Measurements from ENCODE around the gene TP63.

TP63 gene

GRCh38 chr3:189834462-189834861, 203.3 kb downstream of the TP63 start:
- no peak overlapping the region for H3K9ac ChIP-seq (ENCODE audit: low read depth, low read length)
- no peaks in the 10 kb centered on the region for H3K9me3 ChIP-seq (ENCODE audit: control insufficient read depth, insufficient read depth, low read length)
- H3K4me3 ChIP-seq (ENCODE audit: low read depth, low read length): no peak overlapping the region
- H3K27me3 ChIP-seq (ENCODE audit: control insufficient read depth, insufficient read depth, low read length): no peaks in the 10 kb centered on the region
- H3K4me1 ChIP-seq (ENCODE audit: control insufficient read depth, insufficient read depth, low read length): no peaks in the 10 kb centered on the region
- H3K36me3 ChIP-seq (ENCODE audit: control insufficient read depth, insufficient read depth, low read length): no peaks in the 10 kb centered on the region

GRCh38 chr3:189836795-189837194, 205.6 kb downstream of the TP63 start:
- Histone ChIP-seq H3K4me1 (ENCODE audit: control insufficient read depth, insufficient read depth, low read length) (no peaks in the 10 kb centered on the region), H3K9me3 (ENCODE audit: control insufficient read depth, insufficient read depth, low read length) (no peaks in the 10 kb centered on the region), H3K9ac (ENCODE audit: low read depth, low read length) (no peak overlapping the region), H3K27me3 (ENCODE audit: control insufficient read depth, insufficient read depth, low read length) (no peaks in the 10 kb centered on the region), H3K36me3 (ENCODE audit: control insufficient read depth, insufficient read depth, low read length) (no peaks in the 10 kb centered on the region), H3K4me3 (ENCODE audit: low read depth, low read length) (no peak overlapping the region)

GRCh38 chr3:189838291-189838690, 207.1 kb downstream of the TP63 start:
- Histone ChIP-seq H3K4me3 (ENCODE audit: low read depth, low read length) (no peak overlapping the region), H3K9me3 (ENCODE audit: control insufficient read depth, insufficient read depth, low read length) (no peaks in the 10 kb centered on the region), H3K27me3 (ENCODE audit: control insufficient read depth, insufficient read depth, low read length) (no peaks in the 10 kb centered on the region), H3K9ac (ENCODE audit: low read depth, low read length) (no peak overlapping the region), H3K36me3 (ENCODE audit: control insufficient read depth, insufficient read depth, low read length) (no peaks in the 10 kb centered on the region), H3K4me1 (ENCODE audit: control insufficient read depth, insufficient read depth, low read length) (no peaks in the 10 kb centered on the region)

GRCh38 chr3:189839576-189839975, 208.4 kb downstream of the TP63 start:
- H3K36me3 ChIP-seq (ENCODE audit: control insufficient read depth, insufficient read depth, low read length): no peaks in the 10 kb centered on the region
- no peak overlapping the region for H3K9ac ChIP-seq (ENCODE audit: low read depth, low read length)
- no peaks in the 10 kb centered on the region for H3K27me3 ChIP-seq (ENCODE audit: control insufficient read depth, insufficient read depth, low read length)
- H3K4me1 ChIP-seq (ENCODE audit: control insufficient read depth, insufficient read depth, low read length): no peaks in the 10 kb centered on the region
- no peaks in the 10 kb centered on the region for H3K9me3 ChIP-seq (ENCODE audit: control insufficient read depth, insufficient read depth, low read length)
- H3K4me3 ChIP-seq (ENCODE audit: low read depth, low read length): no peak overlapping the region

DNA sequence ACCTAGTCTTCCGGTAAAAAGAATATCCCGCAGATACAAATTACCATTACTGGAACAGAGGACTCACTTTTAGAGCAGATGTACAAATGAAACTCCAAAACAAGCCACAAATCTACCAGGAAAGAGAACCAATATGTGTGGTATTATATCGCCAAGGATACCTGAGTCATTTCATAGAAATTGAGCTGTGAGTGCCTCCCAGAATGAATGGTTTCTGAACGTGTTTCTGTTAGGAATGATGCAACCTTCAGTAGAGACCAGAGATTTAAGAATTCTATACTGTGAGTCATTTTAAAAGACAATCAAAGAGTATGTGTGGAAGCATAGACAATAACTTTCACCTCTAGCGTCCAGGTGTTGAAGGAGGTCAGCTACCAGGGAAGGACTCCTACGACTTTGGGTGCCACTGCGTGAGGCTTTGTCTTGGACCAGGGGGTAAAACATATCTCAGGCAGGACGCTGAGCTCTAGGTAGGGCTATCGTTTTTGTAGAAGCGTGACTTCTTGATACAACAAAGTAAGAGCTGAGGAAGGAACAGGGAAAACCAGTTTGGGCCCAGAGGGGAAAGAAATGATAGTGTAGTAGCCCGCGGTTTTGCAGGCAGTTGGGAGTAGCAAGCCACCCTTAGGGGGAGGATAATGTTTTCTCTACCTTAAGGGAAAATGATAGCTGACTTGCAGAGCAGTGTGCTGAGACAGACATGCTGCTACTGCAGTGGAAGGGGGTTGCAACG, 210.4 kb downstream of the TP63 start:
- no peaks in the 10 kb centered on the region for H3K4me1 ChIP-seq (ENCODE audit: control insufficient read depth, insufficient read depth, low read length)
- no peak overlapping the region for H3K4me3 ChIP-seq (ENCODE audit: low read depth, low read length)
- no peak overlapping the region for H3K9ac ChIP-seq (ENCODE audit: low read depth, low read length)
- H3K9me3 ChIP-seq (ENCODE audit: control insufficient read depth, insufficient read depth, low read length): no peaks in the 10 kb centered on the region
- H3K27me3 ChIP-seq (ENCODE audit: control insufficient read depth, insufficient read depth, low read length): no peaks in the 10 kb centered on the region
- no peaks in the 10 kb centered on the region for H3K36me3 ChIP-seq (ENCODE audit: control insufficient read depth, insufficient read depth, low read length)

DNA sequence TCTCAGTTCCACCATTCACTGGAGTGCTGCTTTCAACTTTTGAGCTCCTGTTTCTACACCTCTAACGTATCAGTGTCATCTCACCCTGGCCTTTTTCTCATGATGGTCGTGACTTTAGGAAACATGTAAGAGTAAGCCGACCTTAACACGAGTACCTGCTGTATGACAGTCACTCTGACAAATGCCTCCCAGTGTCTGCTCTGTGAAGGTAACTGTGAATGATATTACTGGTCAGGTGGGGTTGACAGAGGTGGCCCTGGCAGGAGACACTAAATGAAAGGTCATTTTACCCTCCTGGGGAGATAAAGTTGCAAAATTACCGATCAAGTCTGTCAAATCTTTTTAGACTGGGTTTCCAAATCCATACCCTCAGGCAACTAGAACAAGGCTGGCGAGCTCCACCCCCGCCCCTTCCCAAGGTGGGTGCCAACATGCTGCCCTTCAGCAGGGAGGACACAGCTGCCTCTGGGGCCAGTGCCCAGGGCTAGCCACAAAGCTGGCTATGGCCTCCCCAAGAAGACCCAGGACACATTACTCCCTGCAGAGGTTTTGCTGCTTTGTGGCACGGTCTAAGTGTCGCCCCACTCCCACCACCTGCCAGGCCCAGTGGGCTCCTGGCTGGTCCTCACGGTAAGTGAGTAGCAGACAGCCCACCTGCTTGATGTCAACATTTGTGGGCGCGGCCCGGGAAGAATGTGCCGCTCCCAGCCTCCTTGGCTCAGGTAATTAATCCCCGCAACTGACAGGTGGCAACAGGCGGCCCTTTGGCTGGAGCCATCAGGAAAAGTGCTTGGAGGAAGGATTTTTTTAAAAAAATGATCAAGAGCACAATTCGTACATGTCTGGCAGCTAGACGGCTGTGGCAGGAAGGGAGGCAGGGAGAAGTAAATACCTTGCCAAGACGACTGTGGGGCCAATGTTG, 211.8 kb downstream of the TP63 start:
- H3K9me3 ChIP-seq (ENCODE audit: control insufficient read depth, insufficient read depth, low read length): no peaks in the 10 kb centered on the region
- no peaks in the 10 kb centered on the region for H3K27me3 ChIP-seq (ENCODE audit: control insufficient read depth, insufficient read depth, low read length)
- no peak overlapping the region for H3K9ac ChIP-seq (ENCODE audit: low read depth, low read length)
- no peak overlapping the region for H3K4me3 ChIP-seq (ENCODE audit: low read depth, low read length)
- no peaks in the 10 kb centered on the region for H3K36me3 ChIP-seq (ENCODE audit: control insufficient read depth, insufficient read depth, low read length)
- H3K4me1 ChIP-seq (ENCODE audit: control insufficient read depth, insufficient read depth, low read length): no peaks in the 10 kb centered on the region

GRCh38 chr3:189845069-189845468, 213.9 kb downstream of the TP63 start:
- no peaks in the 10 kb centered on the region for H3K9me3 ChIP-seq (ENCODE audit: control insufficient read depth, insufficient read depth, low read length)
- H3K4me3 ChIP-seq (ENCODE audit: low read depth, low read length): no peak overlapping the region
- no peaks in the 10 kb centered on the region for H3K4me1 ChIP-seq (ENCODE audit: control insufficient read depth, insufficient read depth, low read length)
- H3K27me3 ChIP-seq (ENCODE audit: control insufficient read depth, insufficient read depth, low read length): no peaks in the 10 kb centered on the region
- no peak overlapping the region for H3K9ac ChIP-seq (ENCODE audit: low read depth, low read length)
- no peaks in the 10 kb centered on the region for H3K36me3 ChIP-seq (ENCODE audit: control insufficient read depth, insufficient read depth, low read length)

GRCh38 chr3:189848395-189849040, 217.3 kb downstream of the TP63 start:
- no peaks in the 10 kb centered on the region for H3K9me3 ChIP-seq (ENCODE audit: control insufficient read depth, insufficient read depth, low read length)
- H3K36me3 ChIP-seq (ENCODE audit: control insufficient read depth, insufficient read depth, low read length): no peaks in the 10 kb centered on the region
- H3K9ac ChIP-seq (ENCODE audit: low read depth, low read length): no peak overlapping the region
- no peaks in the 10 kb centered on the region for H3K27me3 ChIP-seq (ENCODE audit: control insufficient read depth, insufficient read depth, low read length)
- no peak overlapping the region for H3K4me3 ChIP-seq (ENCODE audit: low read depth, low read length)
- peaks cover 4% of the 10 kb centered on the region for H3K4me1 ChIP-seq (ENCODE audit: control insufficient read depth, insufficient read depth, low read length)

GRCh38 chr3:189849262-189849661, 218.1 kb downstream of the TP63 start:
- Histone ChIP-seq H3K4me1 (ENCODE audit: control insufficient read depth, insufficient read depth, low read length) (peaks cover 4% of the 10 kb centered on the region), H3K9me3 (ENCODE audit: control insufficient read depth, insufficient read depth, low read length) (no peaks in the 10 kb centered on the region), H3K36me3 (ENCODE audit: control insufficient read depth, insufficient read depth, low read length) (no peaks in the 10 kb centered on the region), H3K9ac (ENCODE audit: low read depth, low read length) (no peak overlapping the region), H3K4me3 (ENCODE audit: low read depth, low read length) (no peak overlapping the region), H3K27me3 (ENCODE audit: control insufficient read depth, insufficient read depth, low read length) (no peaks in the 10 kb centered on the region)

GRCh38 chr3:189851682-189852081, 220.5 kb downstream of the TP63 start:
- Histone ChIP-seq H3K4me3 (ENCODE audit: low read depth, low read length) (no peak overlapping the region), H3K4me1 (ENCODE audit: control insufficient read depth, insufficient read depth, low read length) (peaks cover 4% of the 10 kb centered on the region), H3K27me3 (ENCODE audit: control insufficient read depth, insufficient read depth, low read length) (no peaks in the 10 kb centered on the region)

DNA sequence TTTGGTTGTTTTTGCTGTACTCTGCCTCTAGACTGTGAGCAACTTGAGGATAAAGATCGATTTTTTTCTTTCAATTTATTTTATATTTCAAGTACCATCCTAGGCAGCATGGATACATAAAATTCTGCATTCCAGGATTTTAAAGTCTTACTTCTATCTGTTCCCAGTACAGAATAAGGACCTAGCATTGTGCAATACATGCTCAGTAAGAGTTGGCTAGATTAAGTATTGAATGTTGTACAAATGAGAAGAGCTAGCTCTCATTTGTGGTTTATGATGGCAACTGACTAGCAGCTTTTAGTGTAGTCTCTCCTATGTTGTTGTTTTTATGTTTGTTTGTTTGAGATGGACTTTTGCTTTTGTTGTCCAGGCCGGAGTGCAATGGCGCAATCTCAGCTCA, 222.7 kb downstream of the TP63 start:
- Histone ChIP-seq H3K9me3 (ENCODE audit: control insufficient read depth, insufficient read depth, low read length) (no peaks in the 10 kb centered on the region), H3K27me3 (ENCODE audit: control insufficient read depth, insufficient read depth, low read length) (no peaks in the 10 kb centered on the region), H3K9ac (ENCODE audit: low read depth, low read length) (no peak overlapping the region), H3K36me3 (ENCODE audit: control insufficient read depth, insufficient read depth, low read length) (no peaks in the 10 kb centered on the region), H3K4me3 (ENCODE audit: low read depth, low read length) (no peak overlapping the region), H3K4me1 (ENCODE audit: control insufficient read depth, insufficient read depth, low read length) (peaks cover 4% of the 10 kb centered on the region)

More at GRCh38 chr3:189851682-189852081, 220.5 kb downstream of the TP63 start:
- no peak overlapping the region for H3K9ac ChIP-seq (ENCODE audit: low read depth, low read length)
- H3K9me3 ChIP-seq (ENCODE audit: control insufficient read depth, insufficient read depth, low read length): no peaks in the 10 kb centered on the region
- no peaks in the 10 kb centered on the region for H3K36me3 ChIP-seq (ENCODE audit: control insufficient read depth, insufficient read depth, low read length)
